SK-N-MC (cell line): ENCODE data around the gene ATAD2B.

Source experiments
- DNase-seq: peaks from one replicate; pipeline ENCODE4 v3.0.0-alpha.2; 2011; ENCODE audit warnings: low read depth, low spot score
- H3K27ac ChIP-seq: fragments of 200-600 bp; sonication (generic); 2 replicates; pipeline ENCODE4 v1.5.1; 2016; ENCODE audit warnings: mixed run types
- H3K36me3 ChIP-seq: fragments of 200-600 bp; sonication (generic); 2 replicates; pipeline ENCODE4 v1.6.1; 2017; ENCODE audit warnings: antibody characterized with exemption, low read length, mixed read lengths; ENCODE audit not compliant: insufficient read depth
- H3K4me3 ChIP-seq: fragments of 200-600 bp; sonication (generic); 2 replicates; pipeline ENCODE4 v1.5.1; 2016
- H3K9ac ChIP-seq: fragments of 200-600 bp; sonication (generic); 2 replicates; pipeline ENCODE4 v1.8.0; 2017; ENCODE audit warnings: mixed run types, mixed read lengths; ENCODE audit not compliant: insufficient read length
- H3K9me3 ChIP-seq: fragments of 200-600 bp; sonication (generic); 2 replicates; pipeline ENCODE4 v1.6.1; 2017; ENCODE audit warnings: low read depth, mild to moderate bottlenecking, antibody characterized with exemption, low read length, moderate library complexity, mixed read lengths
- EZH2 ChIP-seq: fragments of 200-600 bp; sonication (generic); IDR thresholded peaks from one replicate; pipeline ENCODE4 v1.6.1; 2017; ENCODE audit warnings: antibody characterized with exemption
- FOXP2 ChIP-seq: optimal IDR thresholded peaks from 2 replicates; pipeline ENCODE3; 2011; ENCODE audit warnings: mild to moderate bottlenecking, moderate library complexity; ENCODE audit not compliant: insufficient read depth; ENCODE audit errors: extremely low read length, control extremely low read depth
- POLR2AphosphoS5 ChIP-seq: IDR thresholded peaks from 2 replicates; pipeline ENCODE4 v1.6.1; 2012; ENCODE audit warnings: mild to moderate bottlenecking, low read depth, low read length, borderline replicate concordance

ATAD2B gene

GRCh38 chr2:23903034-23903433 is 23.9 kb downstream of the ATAD2B start:
- H3K27ac ChIP-seq, result no peak overlapping the region
- DNase-seq, result no peak
- no peak overlapping the region for H3K4me3 ChIP-seq
- H3K9me3 ChIP-seq, result no peaks in the 10 kb centered on the region
- no peaks in the 10 kb centered on the region for H3K36me3 ChIP-seq
- TF ChIP-seq EZH2 (no peak), POLR2AphosphoS5 (no peak), FOXP2 (no peak)
- H3K9ac ChIP-seq, result no peak overlapping the region

GRCh38 chr2:23901966-23902846 is 24.7 kb downstream of the ATAD2B start:
- TF ChIP-seq FOXP2, result no peak
- TF ChIP-seq POLR2AphosphoS5, result no peak
- TF ChIP-seq EZH2, result no peak
- H3K36me3 ChIP-seq, result no peaks in the 10 kb centered on the region
- no peak for DNase-seq
- no peak overlapping the region for H3K4me3 ChIP-seq
- H3K9me3 ChIP-seq, result no peaks in the 10 kb centered on the region
- H3K9ac ChIP-seq, result no peak overlapping the region
- H3K27ac ChIP-seq, result no peak overlapping the region

- Histone ChIP-seq H3K27ac (no peak overlapping the region), H3K36me3 (no peaks in the 10 kb centered on the region), H3K4me3 (no peak overlapping the region), H3K9ac (no peak overlapping the region), H3K9me3 (no peaks in the 10 kb centered on the region)
- TF ChIP-seq FOXP2 (no peak), EZH2 (no peak), POLR2AphosphoS5 (no peak)
- no peak for DNase-seq
These were observed 26.2 kb downstream of the ATAD2B start for GRCh38 chr2:23900541-23901322.

- no peak overlapping the region for H3K9ac ChIP-seq
- H3K9me3 ChIP-seq, result no peaks in the 10 kb centered on the region
- H3K36me3 ChIP-seq, result no peaks in the 10 kb centered on the region
- TF ChIP-seq EZH2 (no peak), POLR2AphosphoS5 (no peak), FOXP2 (no peak)
- no peak for DNase-seq
- no peak overlapping the region for H3K4me3 ChIP-seq
- H3K27ac ChIP-seq, result no peak overlapping the region
These were observed 26.8 kb downstream of the ATAD2B start for GRCh38 chr2:23900133-23900532.

- DNase-seq, result no peak
- TF ChIP-seq FOXP2 (no peak), EZH2 (no peak), POLR2AphosphoS5 (no peak)
- H3K9ac ChIP-seq, result no peak overlapping the region
- H3K27ac ChIP-seq, result no peak overlapping the region
- peaks cover 23% of the 10 kb centered on the region for H3K36me3 ChIP-seq
- no peak overlapping the region for H3K4me3 ChIP-seq
- no peaks in the 10 kb centered on the region for H3K9me3 ChIP-seq
These were observed 55.7 kb downstream of the ATAD2B start for GRCh38 chr2:23871206-23871605.

- Histone ChIP-seq H3K27ac (no peak overlapping the region), H3K9ac (no peak overlapping the region), H3K36me3 (peaks cover 25% of the 10 kb centered on the region), H3K4me3 (no peak overlapping the region), H3K9me3 (no peaks in the 10 kb centered on the region)
- no peak for DNase-seq
- TF ChIP-seq FOXP2 (no peak), EZH2 (no peak), POLR2AphosphoS5 (no peak)
These were observed 59.5 kb downstream of the ATAD2B start for GRCh38 chr2:23867449-23867848.

GRCh38 chr2:23862716-23863426 is 64.1 kb downstream of the ATAD2B start:
- Histone ChIP-seq H3K4me3 (no peak overlapping the region), H3K9ac (no peak overlapping the region), H3K27ac (no peak overlapping the region), H3K9me3 (no peaks in the 10 kb centered on the region), H3K36me3 (peaks cover 20% of the 10 kb centered on the region; the same call in 1 of the 2 replicates)
- no peak for DNase-seq
- TF ChIP-seq EZH2 (no peak), POLR2AphosphoS5 (no peak), FOXP2 (no peak)

GRCh38 chr2:23861952-23862351 is 65.0 kb downstream of the ATAD2B start:
- no peak overlapping the region for H3K27ac ChIP-seq
- peaks cover 14% of the 10 kb centered on the region; the same call in 1 of the 2 replicates for H3K36me3 ChIP-seq
- DNase-seq, result no peak
- H3K9me3 ChIP-seq, result no peaks in the 10 kb centered on the region
- H3K9ac ChIP-seq, result no peak overlapping the region
- TF ChIP-seq FOXP2 (no peak), POLR2AphosphoS5 (no peak), EZH2 (no peak)
- no peak overlapping the region for H3K4me3 ChIP-seq
